Trophoblast cell (in vitro differentiated cells and primary cell): ENCODE measurements around the gene SPAG5.

Experiments used
- DNase-seq, 2 donors: peaks; one replicate each; pipeline ENCODE4 v3.0.0-alpha.2; 2016
- H2AFZ ChIP-seq: 2 replicates; pipeline ENCODE4 v1.6.1; 2013; ENCODE audit warnings: low read length, moderate library complexity, mild to moderate bottlenecking; ENCODE audit not compliant: insufficient read depth, poor library complexity
- H2AK5ac ChIP-seq: 2 replicates; pipeline ENCODE4 v1.6.1; 2013; ENCODE audit warnings: mild to moderate bottlenecking, low read length
- H2BK120ac ChIP-seq: 2 replicates; pipeline ENCODE4 v1.6.1; 2013; ENCODE audit warnings: low read length, mild to moderate bottlenecking, moderate library complexity; ENCODE audit not compliant: insufficient read depth, poor library complexity
- H2BK12ac ChIP-seq: 2 replicates; pipeline ENCODE4 v1.6.1; 2013; ENCODE audit warnings: mild to moderate bottlenecking, low read length, moderate library complexity
- H2BK5ac ChIP-seq: 2 replicates; pipeline ENCODE4 v1.6.1; 2013; ENCODE audit warnings: low read length, low read depth, moderate library complexity, mild to moderate bottlenecking; ENCODE audit not compliant: poor library complexity
- H3K14ac ChIP-seq: 2 replicates; pipeline ENCODE4 v1.6.1; 2013; ENCODE audit warnings: mild to moderate bottlenecking, low read length
- H3K18ac ChIP-seq: 2 replicates; pipeline ENCODE4 v1.6.1; 2013; ENCODE audit warnings: mild to moderate bottlenecking, low read length
- H3K23ac ChIP-seq: 2 replicates; pipeline ENCODE4 v1.6.1; 2013; ENCODE audit warnings: low read length
- H3K27ac ChIP-seq: 2 replicates; pipeline ENCODE4 v1.5.1; 2013; ENCODE audit warnings: low read depth, mild to moderate bottlenecking, inconsistent platforms, low read length, moderate library complexity
- H3K27me3 ChIP-seq: 2 replicates; pipeline ENCODE4 v1.6.1; 2013; ENCODE audit warnings: inconsistent platforms, mild to moderate bottlenecking, low read length, moderate library complexity; ENCODE audit not compliant: insufficient read depth
- H3K36me3 ChIP-seq, 2 experiments: 1 replicate in 1 of 2; 2 replicates in 1 of 2; pipeline ENCODE4 v1.6.1; 2013; ENCODE audit warnings: low read length in 2 of 2, mild to moderate bottlenecking in 2 of 2, moderate library complexity in 1 of 2; ENCODE audit not compliant: insufficient read depth in 2 of 2, control insufficient read depth in 1 of 2
- H3K4ac ChIP-seq: 2 replicates; pipeline ENCODE4 v1.6.1; 2013; ENCODE audit warnings: low read depth, mild to moderate bottlenecking, low read length, moderate library complexity
- H3K4me1 ChIP-seq, 2 experiments: 1 replicate in 1 of 2; 2 replicates in 1 of 2; pipeline ENCODE4 v1.6.1; 2013; ENCODE audit warnings: low read length in 2 of 2, mild to moderate bottlenecking in 2 of 2, moderate library complexity in 1 of 2; ENCODE audit not compliant: insufficient read depth in 2 of 2, control insufficient read depth in 1 of 2
- H3K4me2 ChIP-seq: 2 replicates; pipeline ENCODE4 v1.6.1; 2013; ENCODE audit warnings: inconsistent platforms, mild to moderate bottlenecking, low read length, moderate library complexity
- H3K4me3 ChIP-seq: 2 replicates; pipeline ENCODE4 v1.5.1; 2013; ENCODE audit warnings: mild to moderate bottlenecking, low read depth, low read length, inconsistent platforms
- H3K79me1 ChIP-seq: one replicate; pipeline ENCODE4 v1.6.1; 2013; ENCODE audit warnings: low read length
- H3K79me2 ChIP-seq: 2 replicates; pipeline ENCODE4 v1.6.1; 2013; ENCODE audit warnings: low read length, mild to moderate bottlenecking; ENCODE audit not compliant: control insufficient read depth, insufficient read depth, poor library complexity
- H3K9ac ChIP-seq: 2 replicates; pipeline ENCODE4 v1.6.1; 2013; ENCODE audit warnings: mild to moderate bottlenecking, low read length
- H3K9me3 ChIP-seq: 2 replicates; pipeline ENCODE4 v1.6.1; 2013; ENCODE audit warnings: low read depth, mild to moderate bottlenecking, control low read depth, inconsistent platforms, low read length; ENCODE audit not compliant: insufficient read depth
- H4K12ac ChIP-seq: 2 replicates; pipeline ENCODE4 v1.6.1; 2013; ENCODE audit warnings: low read depth, mild to moderate bottlenecking, low read length, moderate library complexity
- H4K8ac ChIP-seq: 2 replicates; pipeline ENCODE4 v1.6.1; 2013; ENCODE audit warnings: low read depth, mild to moderate bottlenecking, low read length, moderate library complexity
- H4K91ac ChIP-seq: one replicate; pipeline ENCODE4 v1.6.1; 2013; ENCODE audit warnings: low read depth, mild to moderate bottlenecking, low read length, moderate library complexity
- WGBS: extraction: QIAGEN DNeasy Blood & Tissue Kit; methylation state at CpG from one replicate; pipeline ENCODE4 v1.1.7; 2013; ENCODE audit warnings: missing lambda C conversion rate; ENCODE audit not compliant: insufficient read length, insufficient coverage; ENCODE audit errors: extremely low coverage; 5-methylcytosine and 5-hydroxymethylcytosine counted together

Gene SPAG5

GRCh38 chr17:28538296-28538895, 60.4 kb downstream of the SPAG5 start:
- no peak overlapping the region for H4K91ac ChIP-seq
- no peaks in the 10 kb centered on the region for H3K79me1 ChIP-seq
- peaks cover 2% of the 10 kb centered on the region for H3K9me3 ChIP-seq
- no CpG with 5 or more reads among the region's 14 CpGs for WGBS
- H3K4me3 ChIP-seq, result no peak overlapping the region
- no peak overlapping the region for H3K18ac ChIP-seq
- no peak overlapping the region for H2AFZ ChIP-seq
- H2BK5ac ChIP-seq, result no peak overlapping the region
- DNase-seq, result no peak
- no peak overlapping the region for H3K23ac ChIP-seq
- H3K36me3 ChIP-seq, result no peaks in the 10 kb centered on the region
- no peak overlapping the region for H2BK12ac ChIP-seq
- no peak overlapping the region for H4K12ac ChIP-seq
- no peak overlapping the region for H3K14ac ChIP-seq
- no peak overlapping the region for H3K9ac ChIP-seq
- H3K27ac ChIP-seq, result no peak overlapping the region
- H3K4me1 ChIP-seq, result no peaks in the 10 kb centered on the region
- H3K4ac ChIP-seq, result no peak overlapping the region
- no peaks in the 10 kb centered on the region for H3K27me3 ChIP-seq
- H2BK120ac ChIP-seq, result no peak overlapping the region
- no peaks in the 10 kb centered on the region for H3K79me2 ChIP-seq
- no peak overlapping the region for H3K4me2 ChIP-seq
- no peak overlapping the region for H2AK5ac ChIP-seq
- no peak overlapping the region for H4K8ac ChIP-seq

GRCh38 chr17:28537219-28537610, 61.6 kb downstream of the SPAG5 start:
- no peaks in the 10 kb centered on the region for H3K4me1 ChIP-seq
- no peak overlapping the region for H4K8ac ChIP-seq
- no peak overlapping the region for H4K91ac ChIP-seq
- no peaks in the 10 kb centered on the region for H3K27me3 ChIP-seq
- no peak overlapping the region for H2BK12ac ChIP-seq
- peaks cover 2% of the 10 kb centered on the region for H3K9me3 ChIP-seq
- no peak overlapping the region for H4K12ac ChIP-seq
- no peak overlapping the region for H3K14ac ChIP-seq
- H3K79me2 ChIP-seq, result no peaks in the 10 kb centered on the region
- H3K27ac ChIP-seq, result no peak overlapping the region
- H3K4ac ChIP-seq, result no peak overlapping the region
- no peaks in the 10 kb centered on the region for H3K79me1 ChIP-seq
- no peak for DNase-seq
- H2BK120ac ChIP-seq, result no peak overlapping the region
- no CpG with 5 or more reads among the region's 12 CpGs for WGBS
- H3K23ac ChIP-seq, result no peak overlapping the region
- H3K36me3 ChIP-seq, result no peaks in the 10 kb centered on the region
- H3K18ac ChIP-seq, result no peak overlapping the region
- H2AK5ac ChIP-seq, result no peak overlapping the region
- H3K9ac ChIP-seq, result no peak overlapping the region
- H2BK5ac ChIP-seq, result no peak overlapping the region
- no peak overlapping the region for H2AFZ ChIP-seq
- no peak overlapping the region for H3K4me2 ChIP-seq
- H3K4me3 ChIP-seq, result no peak overlapping the region

GRCh38 chr17:28536532-28537218, 62.1 kb downstream of the SPAG5 start:
- no peak overlapping the region for H4K8ac ChIP-seq
- WGBS, result no CpG with 5 or more reads among the region's 9 CpGs
- H3K4me3 ChIP-seq, result no peak overlapping the region

GRCh38 chr17:28534740-28535375, 64.0 kb downstream of the SPAG5 start:
- Histone ChIP-seq H3K18ac (no peak overlapping the region), H3K9ac (no peak overlapping the region), H3K79me1 (no peaks in the 10 kb centered on the region), H3K36me3 (no peaks in the 10 kb centered on the region), H4K91ac (no peak overlapping the region), H2BK120ac (no peak overlapping the region), H3K14ac (no peak overlapping the region), H3K4me2 (no peak overlapping the region), H3K23ac (no peak overlapping the region), H3K4ac (no peak overlapping the region), H2BK12ac (no peak overlapping the region), H3K79me2 (no peaks in the 10 kb centered on the region), H3K27ac (no peak overlapping the region), H4K12ac (no peak overlapping the region), H3K9me3 (peaks cover 2% of the 10 kb centered on the region), H4K8ac (no peak overlapping the region), H3K4me1 (no peaks in the 10 kb centered on the region), H2AK5ac (no peak overlapping the region), H3K27me3 (no peaks in the 10 kb centered on the region), H2AFZ (no peak overlapping the region), H3K4me3 (no peak overlapping the region), H2BK5ac (no peak overlapping the region)
- no peak for DNase-seq
- no CpG with 5 or more reads among the region's 11 CpGs for WGBS

More at GRCh38 chr17:28536532-28537218, 62.1 kb downstream of the SPAG5 start:
- Histone ChIP-seq H2AK5ac (no peak overlapping the region), H4K12ac (no peak overlapping the region), H2BK120ac (no peak overlapping the region), H3K14ac (no peak overlapping the region), H3K4ac (no peak overlapping the region), H3K23ac (no peak overlapping the region), H3K9ac (no peak overlapping the region), H2BK12ac (no peak overlapping the region), H3K4me1 (no peaks in the 10 kb centered on the region), H3K79me2 (no peaks in the 10 kb centered on the region), H3K27me3 (no peaks in the 10 kb centered on the region), H3K36me3 (no peaks in the 10 kb centered on the region), H4K91ac (no peak overlapping the region), H3K79me1 (no peaks in the 10 kb centered on the region), H3K18ac (no peak overlapping the region), H2BK5ac (no peak overlapping the region), H2AFZ (no peak overlapping the region), H3K9me3 (peaks cover 2% of the 10 kb centered on the region), H3K27ac (no peak overlapping the region), H3K4me2 (no peak overlapping the region)
- no peak for DNase-seq
